Progenitor cell of endocrine pancreas (in vitro differentiated cells): ENCODE results near the gene CXCR2. TPM values are rescaled to one million over a fixed set of nuclear protein-coding genes. Genes with fewer than 3 reads are reported as not detected.
"Not testable (repeated sequence)": the region's sequence is repeated elsewhere in the genome, so short reads cannot be mapped to it uniquely, and the experiment has no call there.

Experiments used
- DNase-seq: peaks from one replicate; pipeline ENCODE4 v3.0.0; 2021; ENCODE audit warnings: low spot score; ENCODE audit not compliant: unreplicated experiment
- H3K27ac Mint-ChIP-seq: 2 replicates; pipeline ENCODE4 v1.8.0; 2021; ENCODE audit warnings: mild to moderate bottlenecking, moderate library complexity, mixed read lengths
- H3K27me3 Mint-ChIP-seq: 2 replicates; pipeline ENCODE4 v1.8.0; 2021; ENCODE audit warnings: mixed read lengths
- H3K36me3 Mint-ChIP-seq: 2 replicates; pipeline ENCODE4 v1.8.0; 2022; ENCODE audit warnings: mixed read lengths; ENCODE audit not compliant: insufficient read depth
- H3K4me1 Mint-ChIP-seq: 2 replicates; pipeline ENCODE4 v1.8.0; 2021; ENCODE audit warnings: low read depth, mixed read lengths
- H3K4me3 Mint-ChIP-seq: 2 replicates; pipeline ENCODE4 v1.8.0; 2021; ENCODE audit warnings: low read depth, mild to moderate bottlenecking, moderate library complexity, mixed read lengths
- H3K9me3 Mint-ChIP-seq: 2 replicates; pipeline ENCODE4 v1.8.0; 2021; ENCODE audit warnings: low read depth, mixed read lengths
- CTCF ChIP-seq: fragments of 200-600 bp; sonication (generic); IDR thresholded peaks from one replicate; pipeline ENCODE4 v1.5.0; 2021; ENCODE audit warnings: antibody characterized with exemption, mild to moderate bottlenecking; ENCODE audit not compliant: unreplicated experiment
- total RNA-seq: library from RNA; stranded (reverse); gene quantifications from 2 replicates; pipeline ENCODE4 v1.2.1, GENCODE V29; 2021

The CXCR2 gene
- total RNA-seq, 1 donor from 2014 or later: not detected

- H3K27ac Mint-ChIP-seq: no peak overlapping the region
- peaks cover 22% of the 10 kb centered on the region for H3K27me3 Mint-ChIP-seq
- H3K36me3 Mint-ChIP-seq: no peaks in the 10 kb centered on the region
- DNase-seq: no peak
- no peak for TF ChIP-seq CTCF
- H3K4me3 Mint-ChIP-seq: no peak overlapping the region
- H3K9me3 Mint-ChIP-seq: peaks cover 12% of the 10 kb centered on the region
- peaks cover 2% of the 10 kb centered on the region for H3K4me1 Mint-ChIP-seq
Observed at GRCh38 chr2:218093879-218094278, 31.9 kb upstream of the CXCR2 start.

DNA sequence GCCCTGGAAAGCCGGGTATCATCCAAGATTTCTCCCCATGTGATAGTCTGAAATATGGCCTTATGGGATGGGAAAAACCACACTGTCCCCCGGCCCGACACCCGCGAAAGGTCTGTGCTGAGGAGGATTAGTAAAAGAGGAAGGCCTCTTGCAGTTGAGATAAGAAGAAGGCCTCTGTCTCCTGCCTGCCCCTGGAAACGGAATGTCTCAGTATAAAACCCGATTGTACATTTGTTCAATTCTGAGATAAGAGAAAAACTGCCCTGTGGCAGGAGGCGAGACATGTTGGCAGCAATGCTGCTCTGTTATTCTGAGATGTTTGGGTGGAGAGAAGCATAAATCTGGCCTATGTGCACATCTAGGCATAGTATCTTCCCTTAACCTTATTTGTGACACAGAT lies 30.0 kb upstream of the CXCR2 start:
- Mint-ChIP-seq H3K27ac (no peak overlapping the region), H3K27me3 (peaks cover 25% of the 10 kb centered on the region), H3K36me3 (no peaks in the 10 kb centered on the region), H3K4me1 (peaks cover 2% of the 10 kb centered on the region), H3K4me3 (no peak overlapping the region), H3K9me3 (peaks cover 15% of the 10 kb centered on the region)
- DNase-seq: no peak
- no peak for TF ChIP-seq CTCF

DNA sequence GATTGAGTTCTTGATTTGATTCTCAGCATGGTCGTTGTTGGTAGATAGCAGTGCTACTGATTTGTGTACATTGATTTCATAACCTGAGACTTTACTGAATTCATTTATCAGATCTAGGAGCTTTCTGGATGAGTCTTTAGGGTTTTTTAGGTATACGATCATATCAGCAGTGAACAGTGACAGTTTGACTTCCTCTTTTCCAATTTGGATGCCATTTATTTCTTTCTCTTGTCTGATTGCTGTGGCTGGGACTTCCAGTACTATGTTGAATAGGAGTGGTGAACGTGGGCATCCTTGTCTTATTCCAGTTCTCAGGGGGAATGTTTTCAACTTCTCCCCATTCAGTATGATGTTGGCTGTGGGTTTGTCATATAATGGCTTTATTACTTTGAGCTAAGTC lies 27.9 kb upstream of the CXCR2 start:
- Mint-ChIP-seq H3K36me3 (no peaks in the 10 kb centered on the region), H3K27me3 (peaks cover 27% of the 10 kb centered on the region), H3K9me3 (peaks cover 15% of the 10 kb centered on the region), H3K4me3 (no peak overlapping the region), H3K4me1 (peaks cover 2% of the 10 kb centered on the region), H3K27ac (no peak overlapping the region)
- DNase-seq: no peak
- no peak for TF ChIP-seq CTCF

GRCh38 chr2:218108834-218109233 lies 17.0 kb upstream of the CXCR2 start:
- not testable (repeated sequence) for H3K36me3 Mint-ChIP-seq, H3K27ac Mint-ChIP-seq, DNase-seq, H3K4me1 Mint-ChIP-seq, H3K4me3 Mint-ChIP-seq
- Mint-ChIP-seq H3K9me3 (peaks cover 36% of the 10 kb centered on the region), H3K27me3 (peaks cover 27% of the 10 kb centered on the region)

DNA sequence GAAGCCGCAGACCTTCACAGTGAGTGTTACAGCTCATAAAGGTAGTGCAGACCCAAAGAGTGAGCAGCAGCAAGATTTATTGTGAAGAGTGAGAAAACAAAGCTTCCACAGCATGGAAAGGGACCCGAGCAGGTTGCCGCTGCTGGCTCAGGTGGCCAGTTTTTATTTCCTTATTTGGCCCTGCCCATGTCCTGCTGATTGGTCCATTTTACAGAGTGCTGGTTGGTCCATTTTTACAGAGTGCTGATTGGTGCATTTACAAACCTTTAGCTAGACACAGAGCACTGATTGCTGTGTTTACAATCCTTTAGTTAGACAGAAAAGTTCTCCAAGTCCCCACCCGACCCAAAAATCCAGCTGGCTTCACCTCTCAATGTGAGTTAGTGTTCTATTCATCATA lies 4.0 kb upstream of the CXCR2 start:
- H3K27me3 Mint-ChIP-seq, H3K27ac Mint-ChIP-seq, H3K4me3 Mint-ChIP-seq, H3K36me3 Mint-ChIP-seq, DNase-seq, H3K4me1 Mint-ChIP-seq: not testable (repeated sequence)
- peaks cover 18% of the 10 kb centered on the region for H3K9me3 Mint-ChIP-seq

DNA sequence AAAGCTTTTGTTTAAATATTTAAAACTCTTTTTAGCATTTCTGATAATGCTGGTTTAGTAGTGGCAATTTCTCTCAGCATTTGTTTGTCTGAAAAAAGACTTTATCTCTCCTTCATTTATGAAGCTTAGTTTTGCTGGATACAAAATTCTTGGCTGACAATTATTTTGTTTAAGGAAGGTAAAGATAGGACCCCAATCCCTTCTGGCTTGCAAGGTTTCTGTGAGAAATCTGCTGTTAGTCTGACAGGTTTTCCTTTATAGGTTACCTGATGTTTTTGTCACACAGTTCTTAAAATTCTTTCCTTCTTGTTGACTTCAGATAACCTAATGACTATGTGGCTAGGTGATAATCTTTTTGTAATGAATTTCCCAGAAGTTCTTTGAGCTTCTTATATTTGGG lies 3.5 kb upstream of the CXCR2 start:
- not testable (repeated sequence) for H3K4me1 Mint-ChIP-seq, DNase-seq, H3K27me3 Mint-ChIP-seq, H3K27ac Mint-ChIP-seq, H3K36me3 Mint-ChIP-seq, H3K4me3 Mint-ChIP-seq
- H3K9me3 Mint-ChIP-seq: peaks cover 18% of the 10 kb centered on the region

- peaks cover 12% of the 10 kb centered on the region for H3K27me3 Mint-ChIP-seq
- no peak for TF ChIP-seq CTCF
- H3K9me3 Mint-ChIP-seq: peaks cover 17% of the 10 kb centered on the region
- H3K4me3 Mint-ChIP-seq: no peak overlapping the region
- H3K4me1 Mint-ChIP-seq: no peaks in the 10 kb centered on the region
- peaks cover 3% of the 10 kb centered on the region for H3K36me3 Mint-ChIP-seq
- no peak for DNase-seq
- no peak overlapping the region for H3K27ac Mint-ChIP-seq
Observed at GRCh38 chr2:218123986-218124385, 1.8 kb upstream of the CXCR2 start.
